Medulla oblongata (tissue), 1 donor: ENCODE data around the gene NAV2.
A peak's percentile ranks its signal among the peaks of the same experiment; 100 is the strongest.

ENCODE experiments used
- DNase-seq: peaks from one replicate; pipeline ENCODE4 v3.0.0-alpha.2; 2015; ENCODE audit errors: extremely low spot score

Gene NAV2

GRCh38 chr11:19832086-19832750 is 119.6 kb downstream of the NAV2 start:
- DNase-seq: peak; percentile 68

DNA sequence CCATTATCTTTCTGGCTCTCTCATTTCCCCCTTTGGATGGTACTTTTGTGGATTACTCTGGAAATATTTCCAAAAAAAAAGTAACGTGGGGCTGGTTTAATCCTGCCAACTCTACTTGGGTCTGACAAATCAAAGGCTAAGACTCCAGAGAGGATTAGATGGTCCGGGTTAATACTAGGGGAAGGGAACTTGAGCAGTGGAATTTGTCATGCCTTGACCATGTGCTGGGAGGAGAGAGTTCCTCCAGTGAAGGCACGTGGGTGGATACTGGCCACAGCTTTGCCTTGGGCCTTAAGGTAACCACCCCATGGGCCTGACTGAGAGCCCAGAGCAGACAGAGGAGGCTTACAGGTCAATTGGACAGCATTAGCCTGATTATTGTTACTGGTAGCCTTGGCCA is 120.3 kb downstream of the NAV2 start:
- DNase-seq: no peak

DNA sequence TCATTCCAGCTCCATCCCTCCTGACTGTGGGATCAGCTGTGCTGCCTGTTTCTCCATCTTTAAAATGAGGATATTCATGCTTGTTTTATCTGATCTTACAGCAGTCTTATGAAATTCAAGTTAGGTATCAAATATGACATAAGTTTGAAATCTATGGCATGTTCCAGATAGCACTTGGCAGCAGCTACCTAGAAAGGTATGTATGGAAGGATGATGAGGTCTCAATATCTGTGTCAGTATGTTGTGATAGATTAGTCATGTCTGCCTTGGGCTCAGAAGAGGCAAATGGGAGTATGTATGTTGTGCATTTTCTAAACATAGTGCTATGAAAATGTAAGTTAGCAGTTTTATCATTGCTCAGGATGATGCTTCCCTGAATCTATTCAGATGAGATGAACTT is 122.1 kb downstream of the NAV2 start:
- DNase-seq: no peak

GRCh38 chr11:19836666-19837065 is 124.0 kb downstream of the NAV2 start:
- DNase-seq: no peak

GRCh38 chr11:19838994-19839768 is 126.5 kb downstream of the NAV2 start:
- DNase-seq: no peak

DNA sequence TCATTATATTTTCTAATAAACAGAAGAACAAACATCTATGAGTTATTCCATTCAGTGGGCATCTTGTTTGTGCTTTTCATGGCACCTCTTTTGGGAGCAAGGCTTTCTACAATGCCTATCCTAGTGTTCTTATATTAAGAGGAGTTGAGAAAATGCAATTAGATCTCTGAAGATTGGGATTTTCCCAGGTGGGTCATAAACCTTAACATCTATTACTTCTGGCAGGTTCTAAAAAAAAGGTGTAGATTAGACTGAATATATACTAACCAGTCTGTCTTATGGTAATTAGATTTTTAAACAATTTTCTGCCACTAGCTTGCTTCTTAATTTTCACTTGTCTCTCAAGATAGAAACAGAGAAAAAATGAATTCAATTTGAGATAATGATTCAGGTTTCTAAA is 128.3 kb downstream of the NAV2 start:
- no peak for DNase-seq

- no peak for DNase-seq
These were observed 129.9 kb downstream of the NAV2 start for GRCh38 chr11:19842505-19842904.

GRCh38 chr11:19843079-19843478 is 130.4 kb downstream of the NAV2 start:
- no peak for DNase-seq

GRCh38 chr11:19844012-19844411 is 131.4 kb downstream of the NAV2 start:
- DNase-seq: no peak

DNA sequence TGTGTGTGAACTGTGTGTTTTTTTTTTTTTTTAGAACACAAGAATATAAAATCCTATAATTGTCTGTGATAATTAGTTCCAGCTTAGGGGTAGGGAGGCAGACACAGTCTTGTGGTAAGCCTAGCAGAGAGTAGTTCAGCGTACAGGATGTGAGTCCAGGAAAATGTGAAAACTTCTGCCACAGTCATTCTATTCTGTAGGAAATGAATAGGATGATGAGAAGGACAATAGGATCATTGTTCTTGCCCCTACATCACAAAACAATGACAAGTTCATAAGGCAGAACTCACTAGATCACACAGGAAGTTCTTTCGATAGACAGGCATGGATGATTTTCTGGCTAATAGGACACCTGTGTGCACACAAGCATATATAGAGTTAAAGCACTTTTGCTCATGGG is 132.2 kb downstream of the NAV2 start:
- peak; percentile 89 for DNase-seq

DNA sequence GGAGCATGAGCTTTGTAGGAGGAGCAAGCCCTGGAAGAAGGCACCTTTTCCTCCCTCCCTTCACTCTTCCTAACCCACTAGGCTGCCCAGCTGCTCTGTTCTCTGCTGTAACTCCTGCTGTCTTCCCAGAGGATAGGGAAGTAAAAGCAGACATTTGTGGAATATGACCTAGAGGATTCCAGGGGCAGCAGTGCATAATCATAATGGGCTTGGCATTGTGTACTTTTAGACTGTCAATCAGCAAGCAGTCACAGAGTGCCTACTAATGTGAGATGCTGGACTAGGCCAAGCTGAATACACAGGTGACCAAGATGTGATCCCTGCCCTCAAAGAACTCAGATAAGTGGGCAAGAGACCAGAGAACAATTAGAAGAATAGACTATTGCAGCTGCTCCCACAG is 133.0 kb downstream of the NAV2 start:
- DNase-seq: no peak

DNA sequence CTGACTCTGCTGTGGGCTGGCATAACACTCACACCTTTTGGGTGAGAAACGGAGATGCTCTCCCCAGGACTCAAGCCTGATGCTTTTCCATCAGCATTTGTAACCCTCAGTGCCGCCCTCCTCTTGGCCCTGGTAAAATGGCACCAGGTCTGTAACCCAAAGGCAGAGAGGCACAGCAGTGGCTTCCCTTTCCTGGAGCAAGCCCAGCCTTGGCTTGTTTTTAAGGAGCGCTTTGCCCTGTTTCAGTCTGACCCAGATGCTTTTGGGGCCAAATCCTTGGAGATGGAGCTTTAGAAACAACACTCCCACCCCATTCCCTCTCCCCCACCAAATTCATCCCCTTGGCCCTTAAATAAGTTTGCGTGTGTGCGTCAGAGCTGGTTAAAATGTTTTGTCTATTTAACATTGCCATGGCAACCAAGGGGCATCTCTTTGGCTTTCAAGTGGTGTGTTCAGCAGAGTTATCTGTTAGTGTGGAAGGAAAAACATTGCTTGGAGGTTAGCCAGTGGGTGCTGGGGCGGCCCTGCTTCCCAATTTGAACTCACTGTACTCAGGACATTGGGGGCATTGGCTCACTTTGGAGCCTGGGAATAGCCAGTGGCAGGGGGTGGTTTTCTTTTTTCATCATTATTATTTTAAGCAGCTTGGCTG is 134.1 kb downstream of the NAV2 start:
- DNase-seq: peak; percentile 39

DNA sequence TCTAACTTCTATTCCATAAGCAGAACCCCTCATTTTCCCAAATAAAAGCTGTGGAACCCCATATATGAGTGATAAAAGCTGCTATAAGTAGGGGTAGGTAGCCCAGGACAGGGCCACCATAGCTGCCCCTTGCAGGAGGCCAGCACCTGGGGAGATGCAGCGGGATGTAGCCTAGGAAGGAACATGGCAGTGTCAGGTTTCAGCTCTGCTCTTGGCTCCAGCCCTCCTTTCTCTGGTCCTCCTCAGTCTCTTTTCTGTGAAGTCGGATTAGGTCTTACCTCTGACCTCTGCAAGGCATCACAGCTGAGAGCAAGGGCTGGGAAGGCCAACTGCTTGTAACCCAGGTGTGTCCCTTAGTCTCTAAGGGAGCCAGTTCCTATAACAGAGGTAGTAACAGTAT is 135.6 kb downstream of the NAV2 start:
- DNase-seq: no peak

DNA sequence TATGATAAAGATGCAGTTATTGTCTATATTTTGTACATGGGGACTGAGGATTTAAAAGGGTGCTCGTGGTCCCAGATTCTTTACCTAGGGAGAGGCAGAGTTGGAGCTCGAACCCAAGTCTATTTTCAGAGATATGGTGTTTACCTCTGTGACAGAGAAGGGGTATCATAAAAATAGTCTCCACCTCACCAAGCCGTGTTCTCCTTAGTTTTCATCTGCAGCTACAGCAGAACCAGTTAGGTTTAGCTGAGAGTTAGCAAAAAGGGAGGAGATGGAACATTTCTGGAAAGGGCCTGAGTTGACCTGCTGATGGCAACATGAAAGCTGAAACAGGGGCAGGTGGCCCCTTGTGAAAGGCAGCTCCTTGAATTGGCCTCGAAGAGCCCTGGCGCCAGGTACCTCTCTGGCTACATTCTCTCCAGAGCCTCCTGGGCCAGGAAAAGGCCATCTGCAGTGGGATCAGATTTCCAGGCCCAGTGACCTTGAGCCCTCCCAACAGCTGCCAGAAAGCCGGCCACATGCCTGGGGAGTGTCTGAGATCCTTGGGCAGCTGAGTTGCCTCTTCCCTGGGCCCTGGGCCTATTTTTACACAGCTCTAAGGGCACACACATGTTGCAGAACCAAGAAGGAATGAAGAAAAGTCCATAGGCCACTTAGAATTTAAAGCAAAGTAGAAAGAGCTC is 136.6 kb downstream of the NAV2 start:
- DNase-seq: no peak

- no peak for DNase-seq
These were observed 137.4 kb downstream of the NAV2 start for GRCh38 chr11:19849947-19850593.

GRCh38 chr11:19852288-19852687 is 139.7 kb downstream of the NAV2 start:
- no peak for DNase-seq

- no peak for DNase-seq
These were observed 140.4 kb downstream of the NAV2 start for GRCh38 chr11:19853016-19853415.

DNA sequence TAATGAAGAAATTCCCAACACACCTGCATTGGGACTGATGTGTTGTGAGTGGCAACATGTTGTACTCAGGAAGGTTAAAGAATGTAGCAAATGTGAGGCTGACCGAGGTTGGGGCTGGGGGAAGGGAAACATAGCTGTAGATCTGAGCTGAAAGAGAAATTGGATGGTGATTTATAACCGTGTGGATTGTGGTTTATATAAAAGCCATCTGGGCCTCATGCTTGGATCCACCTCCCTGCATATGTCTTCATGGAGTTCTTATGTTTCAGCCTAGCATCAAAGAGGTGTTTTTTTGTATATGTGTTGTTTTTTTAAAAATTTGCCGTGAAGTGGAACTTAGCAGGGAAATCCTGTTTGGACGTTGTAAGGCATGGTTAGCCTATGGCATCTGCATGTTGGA is 141.3 kb downstream of the NAV2 start:
- no peak for DNase-seq

DNA sequence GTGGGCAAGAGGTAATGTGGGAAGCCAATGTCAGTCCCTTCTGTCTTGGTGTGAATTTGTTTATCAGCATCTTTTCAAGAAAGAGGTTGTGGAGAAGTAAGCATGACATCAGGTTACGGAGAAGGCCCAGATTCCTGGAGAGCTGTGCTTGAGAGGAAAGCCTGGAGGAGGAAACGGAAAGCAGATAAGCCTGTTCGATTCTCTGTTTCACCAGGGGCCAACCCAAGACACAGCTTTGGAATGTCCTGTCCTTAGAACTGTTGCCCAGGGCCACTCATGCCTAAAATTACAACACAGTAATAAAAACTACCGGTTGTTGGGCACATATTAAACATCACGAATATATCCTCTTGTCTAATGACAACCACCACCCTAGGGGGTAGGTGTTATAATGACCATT is 148.5 kb downstream of the NAV2 start:
- no peak for DNase-seq

GRCh38 chr11:19862091-19862490 is 149.5 kb downstream of the NAV2 start:
- no peak for DNase-seq

DNA sequence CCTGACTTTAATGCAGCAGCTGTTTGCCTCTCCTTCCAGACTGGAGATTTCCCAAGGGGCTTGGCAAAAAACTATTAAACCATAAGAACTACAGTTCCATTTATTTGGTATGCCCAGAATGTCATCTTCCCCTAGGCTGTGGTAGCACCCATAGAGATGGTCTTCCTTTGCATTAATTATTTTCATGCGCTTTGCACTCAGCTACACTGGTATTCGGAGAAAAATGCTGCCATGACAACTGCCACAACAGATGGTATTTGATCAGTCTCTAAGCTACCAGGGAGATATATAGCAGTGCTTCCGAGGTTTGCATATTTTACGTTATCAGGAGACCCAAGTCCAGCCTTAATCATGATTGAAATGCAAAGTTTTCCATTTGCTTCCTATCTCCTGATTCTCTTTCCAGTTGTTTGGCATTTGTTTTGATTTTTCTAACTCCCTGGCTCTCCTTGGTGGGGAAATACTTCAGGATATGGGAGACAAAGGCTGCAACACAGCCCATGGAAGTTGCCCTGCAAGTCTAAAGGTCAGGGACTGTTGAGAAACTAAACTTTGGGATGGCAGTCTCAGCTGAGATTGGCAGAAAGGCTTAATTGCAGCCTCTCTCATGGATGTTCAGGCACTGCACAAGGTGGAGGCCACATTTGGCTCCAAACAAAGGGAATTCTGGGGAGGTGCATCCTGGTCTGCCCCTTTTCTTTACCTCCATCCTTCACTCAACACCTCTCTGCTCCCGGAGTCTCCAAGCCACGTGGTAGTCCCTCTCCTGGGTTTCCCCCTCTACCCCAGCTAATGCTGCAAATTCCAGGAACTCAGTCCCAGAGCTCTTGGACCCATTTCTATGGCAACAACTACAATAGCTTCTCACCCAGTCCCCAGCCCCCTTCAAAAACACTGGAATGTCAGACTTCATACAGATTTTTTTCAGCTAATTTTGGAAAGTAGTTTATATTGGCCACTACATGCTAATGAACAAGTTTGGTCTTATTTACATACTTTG is 151.8 kb downstream of the NAV2 start:
- DNase-seq: no peak
